ENCODE data around the gene DECR2. TPM values are rescaled to one million over a fixed set of nuclear protein-coding genes. Genes with fewer than 3 reads are reported as not detected.

The DECR2 gene
- total RNA-seq, 4 donors from 2014 or later = 9.8 to 54.8 (median 20.3) TPM

- no peak for TF ChIP-seq CTCF (IDR thresholded peaks at IDR 0.05; ENCODE audit: low read depth)
Measured at GRCh38 chr16:397736-398332, 3.9 kb upstream of the DECR2 start.

- TF ChIP-seq CTCF (IDR thresholded peaks at IDR 0.05; ENCODE audit: low read depth) = no peak
Measured at GRCh38 chr16:398561-399339, 2.9 kb upstream of the DECR2 start.

GRCh38 chr16:399340-400019 is 2.2 kb upstream of the DECR2 start:
- TF ChIP-seq CTCF (IDR thresholded peaks at IDR 0.05; ENCODE audit: low read depth) = no peak

GRCh38 chr16:400061-400591 is 1.6 kb upstream of the DECR2 start:
- TF ChIP-seq CTCF (IDR thresholded peaks at IDR 0.05; ENCODE audit: low read depth) = no peak

GRCh38 chr16:404971-405486 is 3.3 kb downstream of the DECR2 start:
- no peak for TF ChIP-seq CTCF (IDR thresholded peaks at IDR 0.05; ENCODE audit: low read depth)

GRCh38 chr16:405548-406506 is 4.1 kb downstream of the DECR2 start:
- TF ChIP-seq CTCF (IDR thresholded peaks at IDR 0.05; ENCODE audit: low read depth) = no peak

Data from subcutaneous adipose tissue (tissue), 4 donors.